ENCODE measurements around the gene IFT80. TPM values are rescaled to one million over a fixed set of nuclear protein-coding genes. Genes with fewer than 3 reads are reported as not detected.

The IFT80 gene
- total and polyA plus RNA-seq, 2 of the 4 experiments (the other 2 are of a cell fraction) = 15.2 to 16.8 TPM

GRCh38 chr3:160374472-160374871 lies 24.6 kb downstream of the IFT80 start:
- Histone ChIP-seq H3K14ac (replicated peaks; ENCODE audit: low read depth, low read length) (no peak overlapping the region), H3K4me3 (ENCODE audit: insufficient read depth, low read depth, low read length) (no peak overlapping the region), H2BK20ac (ENCODE audit: low read depth, low read length) (no peak overlapping the region), H3K56ac (ENCODE audit: extremely low read depth, insufficient read depth, low read length) (no peak overlapping the region), H3K18ac (ENCODE audit: low read depth, low read length) (no peak overlapping the region), H2AK5ac (ENCODE audit: low read depth, low read length) (no peak overlapping the region), H2BK120ac (ENCODE audit: low read depth, low read length) (no peak overlapping the region), H4K20me1 (ENCODE audit: insufficient read depth, low read length) (no peaks in the 10 kb centered on the region), H3K4me1 (ENCODE audit: control insufficient read depth, insufficient read depth, low read length) (peaks cover 9% of the 10 kb centered on the region), H3K9me1 (ENCODE audit: insufficient read depth, low read length) (peaks cover 3% of the 10 kb centered on the region), H3K23ac (ENCODE audit: low read depth, low read length) (no peak overlapping the region), H4K91ac (ENCODE audit: insufficient read depth, low read depth, low read length) (no peak overlapping the region), H2AK9ac (replicated peaks; ENCODE audit: low read depth, low read length, poor library complexity) (no peak overlapping the region), H2BK5ac (ENCODE audit: low read depth, low read length, poor library complexity, severe bottlenecking) (no peak overlapping the region), H2BK15ac (ENCODE audit: low read depth, low read length) (no peak overlapping the region), H3K9ac (ENCODE audit: low read depth, low read length) (no peak overlapping the region), H3K27me3 (ENCODE audit: control insufficient read depth, insufficient read depth, low read length) (no peaks in the 10 kb centered on the region), H3K9me3 (ENCODE audit: control insufficient read depth, insufficient read depth, low read length) (no peaks in the 10 kb centered on the region), H3K27ac (ENCODE audit: insufficient read depth, low read length) (no peak overlapping the region), H4K5ac (ENCODE audit: low read depth, low read length) (no peak overlapping the region), H3K79me1 (ENCODE audit: low read depth in 1 of 2, low read length in 2 of 2) (peaks cover 0 to 4% of the 10 kb centered on the region in 2 experiments; a peak in 2 of 4 replicates), H4K8ac (ENCODE audit: low read depth in 2 of 2, low read length in 2 of 2) (no peak overlapping the region), H3K36me3 (ENCODE audit: control insufficient read depth, insufficient read depth, low read length) (peaks cover 3% of the 10 kb centered on the region), H3K4ac (ENCODE audit: low read depth, low read length) (no peak overlapping the region), H2AFZ (replicated peaks; ENCODE audit: low read length, poor library complexity) (no peak overlapping the region), H3K4me2 (ENCODE audit: low read depth, low read length) (no peak overlapping the region)
- TF ChIP-seq CTCF (conservative IDR thresholded peaks at IDR 0.05; ENCODE audit: low read depth, low read length) = no peak
- TF ChIP-seq NFE2L2 (IDR thresholded peaks at IDR 0.05; ENCODE audit: low read depth, low read length) = no peak
- TF ChIP-seq FOS (IDR thresholded peaks at IDR 0.05; ENCODE audit: low read depth, low read length) = no peak
- TF ChIP-seq MXI1 (IDR thresholded peaks at IDR 0.05; ENCODE audit: borderline replicate concordance, low read depth, low read length) = no peak
- TF ChIP-seq ELK1 (IDR thresholded peaks at IDR 0.05; ENCODE audit: borderline replicate concordance, low read depth, low read length) = no peak
- TF ChIP-seq CEBPB (IDR thresholded peaks at IDR 0.05; ENCODE audit: low read depth, low read length) = no peak
- TF ChIP-seq MAZ (IDR thresholded peaks at IDR 0.05; ENCODE audit: borderline replicate concordance, low read depth, low read length) = no peak
- TF ChIP-seq CHD1 (IDR thresholded peaks at IDR 0.05; ENCODE audit: low read depth, low read length) = no peak
- no peak for TF ChIP-seq SMC3 (IDR thresholded peaks at IDR 0.05; ENCODE audit: low read depth, low read length)
- no peak for TF ChIP-seq MAFK (IDR thresholded peaks at IDR 0.05; ENCODE audit: low read depth, low read length)
- no peak for TF ChIP-seq RCOR1 (IDR thresholded peaks at IDR 0.05; ENCODE audit: insufficient replicate concordance, low read length)
- in situ Hi-C loops (cut with MboI; ENCODE audit: low sequenced_read_pairs) = no loop called here
- ATAC-seq (ENCODE audit: low read depth) (no peak), DNase-seq (no peak)
- CTCF ChIA-PET = interaction anchor here (1.1 kb wide), 1 partner anchor 21 kb away, joined by 3 read pairs; no protein-coding TSS in a partner anchor
- no TSS peak for BruUV-seq (replicated peaks)
- POLR2A ChIA-PET (ENCODE audit: unreplicated experiment) = no interaction called here
- WGBS, 2 experiments (ENCODE audit: extremely low coverage in 2 of 2, insufficient read length in 1 of 2) = no CpG with 5 or more reads among the region's 2 CpGs
- intact Hi-C loops (cut with micrococcal nuclease) = no loop called here
- dilution Hi-C loops (cut with HindIII; ENCODE audit: low sequenced_read_pairs, unreplicated experiment) = no loop called here
